Measurements from ENCODE around the gene ZNF341.

DNA sequence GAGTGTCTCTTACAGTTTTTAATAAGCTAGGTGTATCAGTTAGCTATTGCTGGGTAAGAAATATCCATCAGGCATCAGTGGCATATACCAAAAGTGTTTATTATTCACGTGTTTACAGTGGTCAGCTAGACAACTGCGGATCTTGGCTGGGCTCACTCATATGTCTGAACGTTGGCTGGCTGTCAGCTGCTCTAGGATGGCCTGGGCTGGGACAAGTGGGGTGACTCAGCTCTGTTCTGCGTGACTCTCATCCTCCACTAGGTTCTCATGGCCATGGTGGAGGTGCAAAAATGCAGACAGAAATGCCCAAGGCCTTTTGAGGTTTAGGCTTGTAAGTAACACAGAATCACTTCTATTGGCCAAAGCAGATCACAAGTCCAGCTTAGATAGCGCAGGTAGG is 22.0 kb downstream of the ZNF341 start:
- TF ChIP-seq, protein P1, sequence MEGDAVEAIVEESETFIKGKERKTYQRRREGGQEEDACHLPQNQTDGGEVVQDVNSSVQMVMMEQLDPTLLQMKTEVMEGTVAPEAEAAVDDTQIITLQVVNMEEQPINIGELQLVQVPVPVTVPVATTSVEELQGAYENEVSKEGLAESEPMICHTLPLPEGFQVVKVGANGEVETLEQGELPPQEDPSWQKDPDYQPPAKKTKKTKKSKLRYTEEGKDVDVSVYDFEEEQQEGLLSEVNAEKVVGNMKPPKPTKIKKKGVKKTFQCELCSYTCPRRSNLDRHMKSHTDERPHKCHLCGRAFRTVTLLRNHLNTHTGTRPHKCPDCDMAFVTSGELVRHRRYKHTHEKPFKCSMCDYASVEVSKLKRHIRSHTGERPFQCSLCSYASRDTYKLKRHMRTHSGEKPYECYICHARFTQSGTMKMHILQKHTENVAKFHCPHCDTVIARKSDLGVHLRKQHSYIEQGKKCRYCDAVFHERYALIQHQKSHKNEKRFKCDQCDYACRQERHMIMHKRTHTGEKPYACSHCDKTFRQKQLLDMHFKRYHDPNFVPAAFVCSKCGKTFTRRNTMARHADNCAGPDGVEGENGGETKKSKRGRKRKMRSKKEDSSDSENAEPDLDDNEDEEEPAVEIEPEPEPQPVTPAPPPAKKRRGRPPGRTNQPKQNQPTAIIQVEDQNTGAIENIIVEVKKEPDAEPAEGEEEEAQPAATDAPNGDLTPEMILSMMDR (IDR thresholded peaks at IDR 0.05; ENCODE audit: low read depth, low read length) = no peak
- no peak for TF ChIP-seq EZH2phosphoT487 (IDR thresholded peaks at IDR 0.05; ENCODE audit: low read depth)
